Myometrial cell (primary cell): ENCODE results near the gene OXCT2. TPM values are rescaled to one million over a fixed set of nuclear protein-coding genes. Genes with fewer than 3 reads are reported as not detected.

Experiments used
- total RNA-seq: library from RNA; depleted of rRNA; stranded (reverse); fragments of >200 nt; gene quantifications from 2 replicates; pipeline ENCODE4 v1.2.3, GENCODE V29; 2015

Gene OXCT2
- 5.1 TPM in 1 of 2 replicates, not detected in the other for total RNA-seq

DNA sequence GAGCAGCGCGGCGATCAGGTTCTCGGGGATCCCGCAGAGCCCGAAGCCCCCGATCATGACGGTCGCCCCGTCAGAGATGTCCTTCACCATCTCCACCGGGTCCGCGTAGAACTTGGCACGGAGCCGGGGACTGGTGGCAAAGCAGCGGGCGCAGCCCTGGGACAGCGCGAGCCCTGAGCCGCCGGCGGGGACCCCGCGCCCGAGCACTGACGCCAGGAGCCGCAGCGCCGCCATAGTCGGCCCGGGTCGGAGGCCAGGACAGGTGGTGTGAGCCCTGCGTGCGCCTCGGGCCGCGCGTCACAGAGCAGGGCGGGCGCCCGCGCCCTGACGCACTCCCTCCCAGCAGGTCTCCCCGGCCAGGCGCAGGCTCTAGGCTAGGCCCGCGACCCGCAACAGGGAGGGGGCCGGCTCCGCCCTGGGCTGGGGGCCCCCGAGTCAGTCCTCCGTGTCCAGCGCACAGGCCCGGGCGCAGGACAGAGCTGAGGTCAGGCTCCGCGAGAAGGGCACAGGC, at the start of gene OXCT2:
Gene OXCT2 (minus strand): TSS at position 327 of the 511 bp plus-strand sequence. CDS start 93 bp downstream, at position 234.

DNA sequence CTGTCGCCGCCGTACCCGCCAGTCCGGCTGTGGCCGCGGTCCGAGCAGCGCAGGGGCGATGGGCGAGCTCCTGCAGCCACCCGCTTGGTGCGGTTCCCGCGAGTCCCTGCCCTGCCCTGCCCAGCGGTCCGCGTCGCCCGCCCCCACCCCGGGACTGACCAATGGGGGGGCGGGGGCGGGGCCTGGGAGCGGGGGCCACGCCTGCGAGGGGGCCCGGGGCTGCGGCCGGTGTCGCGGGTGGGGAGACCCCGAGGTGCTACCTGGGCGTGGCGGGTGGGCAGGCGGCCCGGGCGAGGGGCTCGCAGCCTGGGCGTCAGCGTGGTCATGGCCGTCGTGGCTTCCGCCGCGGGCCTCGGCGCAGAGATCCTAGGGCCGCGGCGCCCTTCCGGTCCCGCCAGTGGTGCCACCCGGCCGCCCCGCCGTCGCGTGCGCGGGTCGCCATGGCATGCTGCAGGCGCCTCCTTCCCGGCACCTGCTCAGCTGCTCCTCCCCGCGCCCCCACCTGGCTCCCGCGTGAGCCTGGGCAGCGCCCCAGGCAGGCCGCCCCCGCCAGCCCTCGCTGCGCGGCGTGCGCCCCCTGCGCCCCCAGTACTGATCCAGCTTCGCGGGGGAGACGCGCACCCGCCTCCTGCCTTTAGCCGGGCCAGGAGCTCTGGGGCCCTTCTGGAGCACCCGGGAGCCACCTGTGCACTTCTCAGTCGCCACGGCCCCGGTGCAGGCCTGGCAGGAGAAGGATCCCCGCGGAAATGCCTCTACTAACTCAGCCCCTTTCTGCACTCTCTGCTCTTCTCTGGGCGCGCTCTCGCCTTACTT, 17.8 kb upstream of the OXCT2 start, which contains the start of gene BMP8B:
Gene BMP8B (minus strand): TSS at position 108 of the 813 bp plus-strand sequence. CDS start 380 bp downstream, outside the sequence.

DNA sequence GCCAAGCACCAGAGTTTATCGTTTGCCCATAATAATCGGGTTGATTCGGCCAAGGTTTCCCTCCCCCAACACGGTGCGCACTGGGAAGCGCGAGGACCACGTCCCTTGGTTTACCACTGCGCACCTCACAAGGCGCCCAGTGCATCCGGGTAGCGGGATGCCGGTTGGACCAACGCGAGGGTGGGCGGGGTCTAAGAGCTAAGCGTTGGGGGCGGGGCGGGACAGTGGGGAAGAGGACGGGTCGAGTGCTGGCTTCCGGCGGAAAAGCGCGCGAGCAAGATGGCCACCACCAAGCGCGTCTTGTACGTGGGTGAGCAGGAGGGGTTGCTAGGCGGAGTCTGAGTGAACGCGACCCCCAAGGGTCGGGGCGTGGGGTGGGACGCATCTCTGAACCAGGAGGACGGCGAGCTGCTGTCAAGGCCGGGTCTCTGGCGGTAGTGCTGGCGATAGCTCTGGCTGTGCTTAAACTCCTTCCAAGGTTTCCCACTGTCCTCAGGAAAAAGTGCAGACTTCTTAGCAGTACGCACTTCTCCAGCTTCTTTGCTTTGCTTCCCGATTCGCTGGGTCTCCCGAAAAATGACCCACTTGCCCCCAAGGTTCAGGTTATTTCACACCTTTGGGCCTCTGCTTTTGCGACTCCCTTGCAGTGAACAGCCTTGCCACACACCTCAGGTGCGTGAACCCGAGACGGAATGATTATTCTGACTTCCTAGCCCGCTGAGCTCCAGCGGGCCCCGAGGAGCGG, 32.4 kb downstream of the OXCT2 start, which contains the start of gene PPIE:
Gene PPIE (plus strand): TSS at position 261 of the 745 bp plus-strand sequence. CDS start 19 bp downstream, at position 280.

Other genes with a start within 250 kb of the OXCT2 start
- 135 and 158 TPM in 2 replicates for gene PABPC4, start 194.6 kb downstream of the OXCT2 start, total RNA-seq
- 0.18 TPM in 1 of 2 replicates, not detected in the other for gene HEYL, start 131.7 kb downstream of the OXCT2 start, total RNA-seq
- gene NT5C1A, start 99.2 kb downstream of the OXCT2 start, total RNA-seq: not detected in 2 replicates
- not detected in 2 replicates for gene HPCAL4, start 79.9 kb downstream of the OXCT2 start, total RNA-seq
- gene PPIE, start 32.5 kb downstream of the OXCT2 start, total RNA-seq: 53.0 and 67.5 TPM in 2 replicates
- not detected in 2 replicates for gene BMP8B, start 17.5 kb upstream of the OXCT2 start, total RNA-seq
- 10.7 and 16.3 TPM in 2 replicates for gene TRIT1, start 112.2 kb upstream of the OXCT2 start, total RNA-seq
- not detected in 2 replicates for gene MYCL, start 130.6 kb upstream of the OXCT2 start, total RNA-seq
- gene MFSD2A, start 183.8 kb upstream of the OXCT2 start, total RNA-seq: 3.7 and 4.6 TPM in 2 replicates